Peyer's patch (tissue), 4 donors: Measurements from ENCODE around the gene MAPK8. TPM values are rescaled to one million over a fixed set of nuclear protein-coding genes. Genes with fewer than 3 reads are reported as not detected.

Source experiments
- DNase-seq, 3 donors: peaks; one replicate each; pipeline ENCODE4 v3.0.0-alpha.2; 2017 to 2019
- H3K27ac ChIP-seq, 4 donors: fragments of 200-600 bp; sonication (generic); one replicate each; pipeline ENCODE4 v1.5.1; 2016 to 2019
- H3K27me3 ChIP-seq, 2 donors: fragments of 200-600 bp; sonication (generic); one replicate each; pipeline ENCODE4 v1.5.1; 2019
- H3K36me3 ChIP-seq, 3 donors: fragments of 200-600 bp; sonication (generic); one replicate each; pipeline ENCODE4 v1.5.1; 2016 to 2019
- H3K4me1 ChIP-seq, 4 donors: fragments of 200-600 bp; sonication (generic); one replicate each; pipeline ENCODE4 v1.5.1; 2016 to 2019
- H3K4me3 ChIP-seq, 4 donors: fragments of 200-600 bp; sonication (generic); 1 replicate in 3 of 4; 2 replicates in 1 of 4; pipeline ENCODE4 v1.5.1; 2016 to 2019; ENCODE audit warnings: mild to moderate bottlenecking in 1 of 4
- H3K9me3 ChIP-seq, 4 donors: fragments of 200-600 bp; sonication (generic); one replicate each; pipeline ENCODE4 v1.5.1; 2016 to 2019; ENCODE audit warnings: mild to moderate bottlenecking in 1 of 4
- POLR2A ChIP-seq, 2 donors: fragments of 450-650 bp; IDR thresholded peaks; one replicate each; pipeline ENCODE4 v1.5.1; 2017; ENCODE audit warnings: antibody characterized with exemption in 2 of 2, mild to moderate bottlenecking in 2 of 2, moderate library complexity in 2 of 2
- total RNA-seq, 4 donors: library from RNA; depleted of rRNA; stranded (reverse); fragments of >200 nt; gene quantifications; one replicate each; pipeline ENCODE4 v1.1.0, GENCODE V29; 2016
- TF ChIP-seq, protein P1 (sequence below), 6 experiments: fragments of 450-650 bp in 4 of 6; fragments of 200-600 bp in 2 of 6; sonication (generic) in 1 of 6; IDR thresholded peaks; one replicate each; pipeline ENCODE4 v1.5.1; 2017 to 2019; ENCODE audit warnings: antibody characterized with exemption in 6 of 6, mild to moderate bottlenecking in 3 of 6, moderate library complexity in 1 of 6

MAPK8 gene
- total RNA-seq, 4 donors from 2014 or later: 59.9 to 89.0 (median 67.6) TPM

DNA sequence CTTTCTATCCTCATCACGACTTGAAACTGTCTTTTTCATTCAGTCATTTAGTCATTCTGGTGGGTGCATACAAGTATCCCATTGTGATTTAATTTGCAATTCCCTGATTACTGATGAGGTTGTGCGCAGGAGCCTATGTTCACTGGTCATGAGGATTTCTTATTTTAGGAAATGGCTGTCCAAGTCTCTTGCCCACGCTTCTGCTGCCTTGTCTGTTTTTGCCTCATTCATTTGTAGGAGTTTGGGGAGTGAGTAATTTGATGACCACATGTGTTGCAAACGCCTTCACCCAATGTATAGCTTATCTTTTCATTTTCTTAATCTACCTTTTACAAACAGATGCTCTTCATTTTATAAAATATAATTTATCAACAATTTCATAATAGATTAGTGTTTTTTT is 171.1 kb downstream of the MAPK8 start:
- no peak for TF ChIP-seq POLR2A (IDR thresholded peaks at IDR 0.05)
- TF ChIP-seq, protein P1, sequence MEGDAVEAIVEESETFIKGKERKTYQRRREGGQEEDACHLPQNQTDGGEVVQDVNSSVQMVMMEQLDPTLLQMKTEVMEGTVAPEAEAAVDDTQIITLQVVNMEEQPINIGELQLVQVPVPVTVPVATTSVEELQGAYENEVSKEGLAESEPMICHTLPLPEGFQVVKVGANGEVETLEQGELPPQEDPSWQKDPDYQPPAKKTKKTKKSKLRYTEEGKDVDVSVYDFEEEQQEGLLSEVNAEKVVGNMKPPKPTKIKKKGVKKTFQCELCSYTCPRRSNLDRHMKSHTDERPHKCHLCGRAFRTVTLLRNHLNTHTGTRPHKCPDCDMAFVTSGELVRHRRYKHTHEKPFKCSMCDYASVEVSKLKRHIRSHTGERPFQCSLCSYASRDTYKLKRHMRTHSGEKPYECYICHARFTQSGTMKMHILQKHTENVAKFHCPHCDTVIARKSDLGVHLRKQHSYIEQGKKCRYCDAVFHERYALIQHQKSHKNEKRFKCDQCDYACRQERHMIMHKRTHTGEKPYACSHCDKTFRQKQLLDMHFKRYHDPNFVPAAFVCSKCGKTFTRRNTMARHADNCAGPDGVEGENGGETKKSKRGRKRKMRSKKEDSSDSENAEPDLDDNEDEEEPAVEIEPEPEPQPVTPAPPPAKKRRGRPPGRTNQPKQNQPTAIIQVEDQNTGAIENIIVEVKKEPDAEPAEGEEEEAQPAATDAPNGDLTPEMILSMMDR (IDR thresholded peaks at IDR 0.05): no peak

DNA sequence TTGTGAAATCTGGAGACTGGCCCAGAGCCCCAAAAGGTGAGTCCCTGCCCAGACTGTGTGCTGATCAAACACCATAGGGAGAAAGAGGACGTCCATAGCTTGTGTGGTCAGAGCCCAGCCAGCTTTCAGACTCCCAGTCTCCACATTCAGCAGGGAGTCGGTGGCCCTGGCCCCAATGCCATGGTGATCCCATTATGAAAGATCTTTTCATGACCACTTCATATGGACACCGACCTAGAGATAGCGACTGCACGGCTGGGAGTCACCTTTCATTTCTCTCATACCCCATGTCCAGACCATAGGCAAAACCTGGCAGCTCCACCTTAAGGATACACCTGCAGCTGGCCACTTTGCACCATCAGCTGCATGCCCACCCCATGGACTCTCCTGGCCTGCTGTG is 172.0 kb downstream of the MAPK8 start:
- no peak overlapping the region for H3K27ac ChIP-seq
- no peaks in the 10 kb centered on the region for H3K36me3 ChIP-seq
- no peaks in the 10 kb centered on the region for H3K9me3 ChIP-seq
- DNase-seq: peak in 1 of 3 donors; percentile 14
- no peaks in the 10 kb centered on the region for H3K4me1 ChIP-seq
- TF ChIP-seq, protein P1 (IDR thresholded peaks at IDR 0.05): no peak
- TF ChIP-seq POLR2A (IDR thresholded peaks at IDR 0.05): no peak
- H3K4me3 ChIP-seq: no peak overlapping the region
- H3K27me3 ChIP-seq: no peaks in the 10 kb centered on the region

More for the DNA sequence above, 171.1 kb downstream of the MAPK8 start:
- H3K9me3 ChIP-seq: no peaks in the 10 kb centered on the region
- H3K27ac ChIP-seq: no peak overlapping the region
- DNase-seq: no peak
- H3K4me3 ChIP-seq: no peak overlapping the region
- H3K4me1 ChIP-seq: no peaks in the 10 kb centered on the region
- no peaks in the 10 kb centered on the region for H3K27me3 ChIP-seq
- no peaks in the 10 kb centered on the region for H3K36me3 ChIP-seq

DNA sequence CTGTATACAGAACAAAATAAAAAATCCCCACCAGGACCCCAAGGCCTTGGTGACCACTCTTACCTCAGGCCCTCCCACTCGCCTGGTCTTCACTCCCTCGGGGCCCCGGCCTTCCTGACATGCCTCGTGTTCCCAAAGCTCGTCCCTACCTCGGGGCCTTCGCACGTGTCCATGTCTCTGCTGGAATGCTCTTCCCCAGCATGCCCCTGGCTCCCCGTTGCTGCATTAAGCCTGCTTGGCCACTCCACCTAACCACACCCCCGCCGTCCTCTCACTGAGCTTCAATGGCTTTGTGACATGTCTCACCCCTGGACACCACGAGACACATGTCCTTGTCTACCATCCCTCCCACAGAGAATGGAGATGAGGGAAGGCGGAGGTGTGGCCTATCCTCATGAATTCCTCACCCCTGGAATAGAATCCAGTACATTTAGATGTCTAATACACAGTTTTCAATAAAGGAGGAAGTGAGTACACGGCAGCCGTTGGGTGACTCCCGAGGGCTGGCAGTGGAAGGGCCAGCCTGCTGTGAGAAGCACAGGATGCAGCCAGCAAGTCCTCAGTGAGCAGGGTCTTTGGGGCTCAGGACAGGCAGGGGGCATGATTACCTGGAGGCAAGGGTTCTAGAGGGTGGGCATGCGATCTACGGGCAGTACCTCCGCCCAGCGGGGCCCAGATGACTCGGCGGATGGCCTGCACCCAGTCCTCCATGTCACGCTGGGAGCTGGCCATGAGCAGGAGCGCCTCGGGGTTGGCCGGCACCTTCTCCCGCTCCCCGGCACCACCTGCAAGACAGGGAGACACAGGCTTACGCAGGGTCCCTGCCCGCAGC is 172.7 kb downstream of the MAPK8 start:
- H3K4me3 ChIP-seq: no peak overlapping the region
- H3K27ac ChIP-seq: no peak overlapping the region
- no peaks in the 10 kb centered on the region for H3K4me1 ChIP-seq
- TF ChIP-seq, protein P1 (IDR thresholded peaks at IDR 0.05): no peak
- TF ChIP-seq POLR2A (IDR thresholded peaks at IDR 0.05): no peak
- peak in 2 of 3 donors; percentile 9 to 32 for DNase-seq
- H3K27me3 ChIP-seq: no peaks in the 10 kb centered on the region
- H3K36me3 ChIP-seq: no peaks in the 10 kb centered on the region
- H3K9me3 ChIP-seq: no peaks in the 10 kb centered on the region

DNA sequence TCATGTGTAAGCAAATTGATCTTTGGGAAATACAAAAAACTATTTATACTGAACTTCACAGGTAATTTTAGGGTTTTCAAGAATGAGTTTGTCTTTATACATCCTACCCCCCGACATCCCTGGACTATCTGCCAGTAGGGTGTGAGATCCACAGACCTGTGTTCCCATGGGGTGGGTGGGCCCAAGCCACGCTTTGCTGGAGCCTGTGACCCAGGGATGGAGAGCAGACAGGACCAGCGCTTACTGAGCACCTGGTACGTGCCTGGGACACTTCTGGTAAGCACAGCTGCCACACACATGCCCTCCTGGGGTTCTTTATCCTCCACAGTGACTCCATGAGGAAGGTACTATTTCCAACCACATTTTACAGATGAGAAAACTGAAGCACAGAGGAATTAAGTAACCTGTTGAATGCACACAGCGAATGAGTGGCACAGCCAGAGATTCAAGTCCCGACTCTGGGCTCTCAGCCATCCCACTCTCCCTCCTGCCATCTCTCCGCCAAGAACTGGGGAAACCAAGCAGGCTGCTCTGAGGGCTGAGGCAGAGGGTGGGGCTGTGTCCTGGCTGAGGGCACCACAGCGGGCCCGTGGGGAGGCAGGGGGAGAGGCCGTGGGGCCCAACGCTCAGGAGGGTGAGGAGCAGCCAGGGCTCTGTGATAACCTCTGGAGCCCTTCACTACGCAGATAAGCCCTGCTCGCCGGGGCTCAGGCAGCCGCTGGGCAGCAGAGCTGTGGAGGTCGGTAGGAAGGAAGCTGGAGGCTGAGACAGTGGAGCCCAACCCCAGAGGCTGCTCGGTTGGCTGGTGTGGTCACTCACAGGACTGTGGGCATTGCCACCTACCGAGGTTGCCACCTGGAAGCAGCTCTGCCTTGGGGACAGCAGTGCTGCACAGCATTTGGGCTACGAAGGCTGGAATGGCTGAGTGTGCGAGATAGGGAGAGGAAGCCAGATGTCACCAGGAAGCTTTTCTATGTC is 174.2 kb downstream of the MAPK8 start:
- no peaks in the 10 kb centered on the region for H3K4me1 ChIP-seq
- H3K4me3 ChIP-seq: no peak overlapping the region
- no peaks in the 10 kb centered on the region for H3K36me3 ChIP-seq
- TF ChIP-seq, protein P1 (IDR thresholded peaks at IDR 0.05): no peak
- TF ChIP-seq POLR2A (IDR thresholded peaks at IDR 0.05): no peak
- H3K9me3 ChIP-seq: no peaks in the 10 kb centered on the region
- no peaks in the 10 kb centered on the region for H3K27me3 ChIP-seq
- peak in 2 of 3 donors; percentile 5 to 30 for DNase-seq
- no peak overlapping the region for H3K27ac ChIP-seq

DNA sequence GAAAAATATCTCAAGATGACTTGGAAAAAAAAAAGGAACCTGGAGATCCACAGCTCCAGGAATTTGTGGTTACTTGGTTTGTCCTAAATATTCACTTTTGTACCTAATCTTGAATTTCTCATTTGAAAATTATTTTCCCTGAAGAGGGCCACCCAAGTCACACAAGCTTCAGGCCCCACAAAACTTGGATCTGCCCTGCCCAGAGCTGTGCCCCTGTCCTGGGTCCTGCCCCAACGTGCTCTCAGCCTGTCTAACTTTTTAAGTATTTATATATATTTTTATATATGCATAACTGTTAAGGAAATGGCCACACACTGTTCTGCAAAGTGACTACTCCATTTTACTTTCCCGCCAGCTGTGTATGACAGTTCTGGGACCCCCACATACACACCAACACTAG is 174.9 kb downstream of the MAPK8 start:
- Histone ChIP-seq H3K4me3 (no peak overlapping the region), H3K9me3 (no peaks in the 10 kb centered on the region), H3K4me1 (no peaks in the 10 kb centered on the region), H3K27me3 (no peaks in the 10 kb centered on the region), H3K36me3 (no peaks in the 10 kb centered on the region), H3K27ac (no peak overlapping the region)
- TF ChIP-seq POLR2A (IDR thresholded peaks at IDR 0.05): no peak
- TF ChIP-seq, protein P1 (IDR thresholded peaks at IDR 0.05): no peak
- DNase-seq: no peak
